Naive thymus-derived CD4-positive, alpha-beta T cell (primary cell): ENCODE results near the gene CLIC2. TPM values are rescaled to one million over a fixed set of nuclear protein-coding genes. Genes with fewer than 3 reads are reported as not detected.
"Not testable (repeated sequence)": the region's sequence is repeated elsewhere in the genome, so short reads cannot be mapped to it uniquely, and the experiment has no call there.

Experiments used
- ATAC-seq: fragments of 150-1000 bp; cut with Tn5 transposase; 2 replicates; pipeline ENCODE4 v1.10.0; 2021; ENCODE audit warnings: mild to moderate bottlenecking, moderate library complexity
- CTCF ChIA-PET: fragments of 350-600 bp; sonication (Branson Sonifier 250); formaldehyde crosslinking; loops from one replicate; lab custom pipeline; 2021; ENCODE audit warnings: antibody characterized with exemption; lab: Charles Lee
- POLR2A ChIA-PET: fragments of 350-600 bp; sonication (Branson Sonifier 250); formaldehyde crosslinking; loops from one replicate; lab custom pipeline; 2021; ENCODE audit warnings: antibody characterized with exemption, inconsistent platforms; lab: Charles Lee
- DNase-seq, 9 donors: peaks; one replicate each; pipeline versions ENCODE4 v3.0.0 to v3.0.0-alpha.2; 2020 to 2022; ENCODE audit warnings: mixed read lengths in 1 of 9
- H3K27ac ChIP-seq: one replicate; pipeline ENCODE4 v1.7.0; 2013; ENCODE audit warnings: mild to moderate bottlenecking, low read depth, low read length, moderate library complexity
- H3K27me3 ChIP-seq, 2 donors: one replicate each; pipeline ENCODE4 v1.7.0; 2013; ENCODE audit warnings: low read length in 2 of 2, mild to moderate bottlenecking in 2 of 2, moderate library complexity in 2 of 2; ENCODE audit not compliant: control insufficient read depth in 2 of 2, insufficient read depth in 2 of 2
- H3K36me3 ChIP-seq, 3 experiments: 1 replicate in 2 of 3; 2 replicates in 1 of 3; pipeline ENCODE4 v1.7.0; 2013; ENCODE audit warnings: low read length in 3 of 3, mild to moderate bottlenecking in 3 of 3, moderate library complexity in 1 of 3; ENCODE audit not compliant: insufficient read depth in 3 of 3, control insufficient read depth in 2 of 3
- H3K4me1 ChIP-seq, 2 donors: one replicate each; pipeline ENCODE4 v1.7.0; 2013; ENCODE audit warnings: low read length in 2 of 2, mild to moderate bottlenecking in 2 of 2, moderate library complexity in 1 of 2; ENCODE audit not compliant: control insufficient read depth in 2 of 2, insufficient read depth in 2 of 2
- H3K4me3 ChIP-seq: 2 replicates; pipeline ENCODE4 v1.7.0; 2013; ENCODE audit warnings: mild to moderate bottlenecking, low read length
- H3K9me3 ChIP-seq, 3 experiments: 1 replicate in 2 of 3; 2 replicates in 1 of 3; pipeline ENCODE4 v1.7.0; 2013; ENCODE audit warnings: low read length in 3 of 3; ENCODE audit not compliant: control insufficient read depth in 2 of 3
- H3K27ac Mint-ChIP-seq, 9 donors: one replicate each; pipeline ENCODE4 v1.8.0; 2020 to 2022; ENCODE audit warnings: mixed read lengths in 9 of 9, mild to moderate bottlenecking in 8 of 9, moderate library complexity in 5 of 9, inconsistent platforms in 2 of 9
- H3K27me3 Mint-ChIP-seq, 5 donors: one replicate each; pipeline ENCODE4 v1.8.0; 2021 to 2022; ENCODE audit warnings: mixed read lengths in 5 of 5, mild to moderate bottlenecking in 1 of 5
- H3K36me3 Mint-ChIP-seq, 5 donors: one replicate each; pipeline ENCODE4 v1.8.0; 2020 to 2022; ENCODE audit warnings: mixed read lengths in 5 of 5, mild to moderate bottlenecking in 3 of 5, inconsistent platforms in 1 of 5
- H3K4me1 Mint-ChIP-seq, 7 donors: one replicate each; pipeline ENCODE4 v1.8.0; 2020 to 2022; ENCODE audit warnings: mixed read lengths in 7 of 7, mild to moderate bottlenecking in 3 of 7, inconsistent platforms in 1 of 7
- H3K4me3 Mint-ChIP-seq, 10 donors: one replicate each; pipeline ENCODE4 v1.8.0; 2020 to 2022; ENCODE audit warnings: mild to moderate bottlenecking in 10 of 10, mixed read lengths in 10 of 10, moderate library complexity in 6 of 10, inconsistent platforms in 2 of 10
- H3K9me3 Mint-ChIP-seq, 11 donors: one replicate each; pipeline ENCODE4 v1.8.0; 2020 to 2022; ENCODE audit warnings: mixed read lengths in 11 of 11, mild to moderate bottlenecking in 4 of 11, inconsistent platforms in 1 of 11, moderate library complexity in 1 of 11
- intact Hi-C, 2 donors: fragments of 100-400 bp; cut with micrococcal nuclease; formaldehyde crosslinking; loops; one replicate each; pipeline ENCODE4 v1.15.1; 2023
- polyA plus RNA-seq, 2 donors: library from polyadenylated mRNA; unstranded; fragments of 300-500 nt; fragmentation: Illumina TruSeq; gene quantifications; one replicate each; pipeline ENCODE4 v1.2.3, GENCODE V29; 2021
- total RNA-seq, 6 experiments: library from RNA in 5 of 6; stranded (reverse) in 5 of 6; gene quantifications; 1 replicate in 5 of 6; 2 replicates in 1 of 6; pipeline ENCODE4 v1.2.3 and lab custom pipeline; 2021 to 2026

Gene CLIC2
- total and polyA plus RNA-seq, 7 experiments from 2014 or later: 0.13 to 2.1 (median 1.2) TPM; not detected in 1

DNA sequence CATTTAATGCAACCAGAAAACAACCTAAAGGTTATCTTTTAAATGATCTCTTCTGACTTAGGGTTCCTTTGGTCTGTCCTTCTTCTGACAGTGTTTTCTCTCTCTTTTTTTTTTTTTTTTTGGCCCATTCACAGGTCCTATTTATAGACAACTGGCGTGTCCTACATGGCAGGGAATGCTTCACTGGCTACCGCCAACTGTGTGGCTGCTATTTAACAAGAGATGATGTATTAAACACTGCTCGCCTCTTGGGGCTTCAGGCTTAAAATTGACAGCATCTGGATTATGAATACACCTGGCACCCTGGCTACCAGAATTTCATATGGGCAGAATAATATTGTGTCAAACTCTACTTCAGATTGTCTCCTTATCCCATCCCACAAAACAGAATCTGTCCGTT is 15.0 kb upstream of the CLIC2 start:
- H3K36me3 Mint-ChIP-seq, POLR2A ChIA-PET, intact Hi-C loops: not testable (repeated sequence)

DNA sequence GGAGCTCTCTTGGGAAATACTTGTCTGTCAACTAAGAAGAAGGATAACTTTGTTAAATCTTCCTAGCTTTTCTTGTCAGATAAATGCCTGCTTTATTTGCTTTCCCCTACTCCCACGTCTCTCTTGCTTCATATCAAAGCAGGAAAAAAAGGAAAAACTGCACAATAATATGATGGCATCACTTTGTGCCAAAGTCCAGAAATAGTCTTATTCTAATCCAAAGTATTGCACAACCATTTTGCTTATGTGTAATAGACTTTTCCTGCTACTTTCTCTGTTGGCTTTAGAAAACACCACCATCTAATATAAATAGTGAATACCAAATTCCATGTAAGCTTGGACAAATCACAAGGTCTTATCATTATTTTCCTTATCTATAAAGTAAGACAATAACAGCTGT is 11.3 kb upstream of the CLIC2 start:
- H3K27ac ChIP-seq, H3K4me1 Mint-ChIP-seq, POLR2A ChIA-PET, H3K4me3 ChIP-seq, H3K9me3 ChIP-seq, DNase-seq, ATAC-seq, H3K4me3 Mint-ChIP-seq, H3K27me3 ChIP-seq, H3K36me3 ChIP-seq, H3K4me1 ChIP-seq, CTCF ChIA-PET, H3K9me3 Mint-ChIP-seq, H3K27me3 Mint-ChIP-seq, H3K36me3 Mint-ChIP-seq, intact Hi-C loops, H3K27ac Mint-ChIP-seq: not testable (repeated sequence)

More for the DNA sequence above, 15.0 kb upstream of the CLIC2 start:
- H3K27me3 Mint-ChIP-seq, H3K36me3 ChIP-seq, H3K4me1 ChIP-seq, DNase-seq, H3K9me3 Mint-ChIP-seq, H3K4me3 Mint-ChIP-seq, H3K27me3 ChIP-seq, H3K9me3 ChIP-seq, H3K4me1 Mint-ChIP-seq, H3K27ac ChIP-seq, H3K4me3 ChIP-seq, ATAC-seq, H3K27ac Mint-ChIP-seq, CTCF ChIA-PET: not testable (repeated sequence)

DNA sequence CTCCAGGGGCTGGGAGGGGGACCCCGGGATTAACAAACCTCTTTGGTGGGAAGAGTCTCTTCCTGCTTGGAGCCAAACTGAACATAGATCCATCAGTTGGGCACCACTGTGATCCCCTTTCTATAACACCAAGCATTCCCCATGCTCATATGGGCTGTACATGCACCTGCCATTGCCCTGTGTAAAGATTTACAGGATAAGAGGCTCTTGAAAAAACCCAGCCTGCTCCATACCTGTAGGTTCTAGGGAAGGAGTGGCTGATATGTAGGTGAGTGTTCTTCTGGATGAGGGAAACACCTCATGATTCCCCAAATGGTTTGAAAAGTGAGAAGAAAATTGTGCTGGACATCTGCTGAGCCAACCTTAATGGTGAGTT is 911 bp upstream of the CLIC2 start:
- H3K4me1 ChIP-seq, ATAC-seq, H3K36me3 Mint-ChIP-seq, H3K4me3 Mint-ChIP-seq, POLR2A ChIA-PET, intact Hi-C loops, CTCF ChIA-PET, H3K27me3 ChIP-seq, H3K36me3 ChIP-seq, H3K27ac ChIP-seq, H3K4me1 Mint-ChIP-seq, H3K27ac Mint-ChIP-seq, H3K4me3 ChIP-seq, H3K9me3 Mint-ChIP-seq, H3K9me3 ChIP-seq, H3K27me3 Mint-ChIP-seq, DNase-seq: not testable (repeated sequence)

DNA sequence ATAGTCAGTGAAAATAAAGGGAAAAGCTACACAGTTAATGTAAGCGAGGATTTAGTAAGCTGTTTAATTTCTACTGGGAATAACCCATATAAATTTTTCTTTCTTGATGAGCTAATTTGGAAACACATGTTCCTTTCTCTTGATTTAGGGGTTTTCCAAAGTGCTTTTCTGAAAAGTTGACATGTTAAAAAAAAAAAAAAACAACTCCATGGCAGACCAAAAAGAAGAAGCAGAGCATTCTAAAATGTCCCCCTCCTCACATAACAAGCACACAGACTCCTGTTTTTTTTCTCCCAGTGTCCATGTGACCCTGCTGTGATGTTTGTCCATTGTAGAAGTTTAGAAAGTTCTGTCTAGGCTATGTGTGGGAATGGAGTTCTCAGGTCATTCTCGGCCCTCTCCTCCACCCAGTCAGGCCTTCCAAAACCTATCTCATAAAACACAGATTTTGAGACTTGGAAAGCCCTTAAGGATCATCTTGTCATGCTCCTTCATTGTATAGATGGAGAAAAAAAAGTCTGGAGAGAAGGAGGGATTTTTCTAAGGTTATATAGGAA is 792 bp downstream of the CLIC2 start:
- Mint-ChIP-seq H3K27ac (no peak overlapping the region), H3K27me3 (peaks cover 0 to 13% (median 5%) of the 10 kb centered on the region in 5 donors), H3K4me1 (peaks cover 0 to 2% (median 0%) of the 10 kb centered on the region in 7 donors), H3K4me3 (no peak overlapping the region), H3K9me3 (peaks cover 0 to 4% (median 0%) of the 10 kb centered on the region in 11 donors), H3K36me3 (no peaks in the 10 kb centered on the region)
- no peak overlapping the region for H3K27ac ChIP-seq
- ChIA-PET CTCF (no interaction called here), POLR2A (no interaction called here)
- intact Hi-C loops: no loop called here
- ATAC-seq (no peak), DNase-seq (no peak)
- no peaks in the 10 kb centered on the region for H3K4me1 ChIP-seq
- H3K9me3 ChIP-seq: no peaks in the 10 kb centered on the region
- H3K27me3 ChIP-seq: no peaks in the 10 kb centered on the region
- no peaks in the 10 kb centered on the region for H3K36me3 ChIP-seq
- no peak overlapping the region for H3K4me3 ChIP-seq

DNA sequence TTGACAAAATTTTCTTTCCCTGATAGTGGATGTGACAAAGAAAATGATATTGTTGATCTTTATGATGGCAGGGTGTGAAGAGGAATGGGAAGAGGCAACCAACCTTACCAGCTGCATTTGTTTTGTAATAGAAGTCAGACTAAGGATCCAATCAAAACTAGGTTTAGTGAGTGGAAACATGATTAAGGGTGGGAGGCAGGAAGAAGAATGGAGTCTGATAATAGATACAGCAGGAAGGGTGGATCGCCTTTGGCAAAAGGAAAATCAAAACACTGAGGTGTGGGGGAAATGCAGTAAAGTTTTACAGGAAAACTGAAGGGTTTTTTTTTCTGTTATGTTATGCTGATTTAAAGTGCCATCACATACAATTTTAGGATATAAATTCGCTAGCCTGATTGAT is 3.4 kb downstream of the CLIC2 start:
- Histone ChIP-seq H3K27me3 (no peaks in the 10 kb centered on the region), H3K9me3 (no peaks in the 10 kb centered on the region), H3K4me3 (no peak overlapping the region), H3K4me1 (no peaks in the 10 kb centered on the region), H3K36me3 (no peaks in the 10 kb centered on the region), H3K27ac (no peak overlapping the region)
- POLR2A ChIA-PET: no interaction called here
- H3K36me3 Mint-ChIP-seq: no peaks in the 10 kb centered on the region
- DNase-seq (no peak), ATAC-seq (no peak)
- H3K27me3 Mint-ChIP-seq: peaks cover 0 to 13% (median 5%) of the 10 kb centered on the region in 5 donors
- H3K27ac Mint-ChIP-seq: no peak overlapping the region
- intact Hi-C loops: no loop called here
- CTCF ChIA-PET: no interaction called here
- no peak overlapping the region for H3K4me3 Mint-ChIP-seq
- peaks cover 0 to 5% (median 0%) of the 10 kb centered on the region in 11 donors for H3K9me3 Mint-ChIP-seq
- H3K4me1 Mint-ChIP-seq: peaks cover 0 to 2% (median 0%) of the 10 kb centered on the region in 7 donors

DNA sequence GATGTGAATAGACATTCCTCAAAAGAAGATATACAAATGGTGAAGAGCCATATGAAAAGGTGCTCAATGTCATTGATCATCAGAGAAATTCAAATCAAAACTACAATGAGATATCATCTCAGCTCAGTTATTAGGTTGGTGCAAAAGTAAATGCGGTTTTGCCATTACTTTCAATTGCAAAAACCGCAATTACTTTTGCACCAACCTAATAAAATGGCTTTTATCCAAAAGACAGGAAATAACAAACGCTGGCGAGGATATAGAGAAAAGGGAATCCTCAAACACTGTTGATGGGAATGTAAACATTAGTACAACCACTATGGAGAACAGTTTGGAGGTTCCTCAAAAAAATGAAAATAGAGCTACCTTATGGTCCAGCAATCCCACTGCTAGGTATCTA is 5.1 kb downstream of the CLIC2 start:
- no peaks in the 10 kb centered on the region for H3K4me1 ChIP-seq
- Mint-ChIP-seq H3K4me1 (peaks cover 0 to 2% (median 0%) of the 10 kb centered on the region in 7 donors), H3K36me3 (no peaks in the 10 kb centered on the region), H3K27ac (no peak overlapping the region), H3K4me3 (no peak overlapping the region), H3K27me3 (peaks cover 0 to 13% (median 7%) of the 10 kb centered on the region in 5 donors), H3K9me3 (peaks cover 0 to 5% (median 0%) of the 10 kb centered on the region in 11 donors)
- no peak for ATAC-seq
- H3K36me3 ChIP-seq: no peaks in the 10 kb centered on the region
- no peaks in the 10 kb centered on the region for H3K9me3 ChIP-seq
- no peak overlapping the region for H3K4me3 ChIP-seq
- H3K27me3 ChIP-seq: no peaks in the 10 kb centered on the region
- ChIA-PET CTCF (no interaction called here), POLR2A (no interaction called here)
- no peak overlapping the region for H3K27ac ChIP-seq
- DNase-seq: no peak
- intact Hi-C loops: no loop called here

DNA sequence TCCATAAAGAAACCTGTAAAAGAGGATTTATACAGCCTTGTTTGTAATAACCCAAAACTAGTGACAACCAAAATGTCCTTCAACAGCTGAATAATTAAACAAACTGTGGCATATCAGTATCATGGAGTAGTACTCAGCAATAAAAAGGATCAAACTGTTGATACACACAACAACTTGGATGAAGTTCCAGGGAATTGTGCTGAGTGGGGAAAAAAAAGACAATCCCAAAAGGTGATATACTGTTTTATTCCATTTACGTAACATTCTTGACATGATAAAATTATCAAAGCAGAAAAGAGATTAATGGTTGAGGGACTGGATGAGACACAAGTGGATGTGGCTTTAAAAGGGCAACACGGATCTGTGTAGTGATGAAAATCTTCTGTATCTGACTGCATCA is 7.8 kb downstream of the CLIC2 start:
- no peak overlapping the region for H3K4me3 Mint-ChIP-seq
- Histone ChIP-seq H3K36me3 (no peaks in the 10 kb centered on the region), H3K9me3 (no peaks in the 10 kb centered on the region), H3K27ac (no peak overlapping the region), H3K4me3 (no peak overlapping the region), H3K4me1 (no peaks in the 10 kb centered on the region), H3K27me3 (no peaks in the 10 kb centered on the region)
- no peak overlapping the region for H3K27ac Mint-ChIP-seq
- H3K9me3 Mint-ChIP-seq: peaks cover 0 to 17% (median 4%) of the 10 kb centered on the region in 11 donors
- peaks cover 0 to 2% (median 0%) of the 10 kb centered on the region in 7 donors for H3K4me1 Mint-ChIP-seq
- peaks cover 0 to 21% (median 10%) of the 10 kb centered on the region in 5 donors for H3K27me3 Mint-ChIP-seq
- DNase-seq: no peak
- intact Hi-C loops: no loop called here
- POLR2A ChIA-PET: no interaction called here
- peaks cover 0 to 6% (median 0%) of the 10 kb centered on the region in 5 donors for H3K36me3 Mint-ChIP-seq
- CTCF ChIA-PET: no interaction called here
- ATAC-seq: no peak
